Measurements from ENCODE around the gene DPP6. TPM values are rescaled to one million over a fixed set of nuclear protein-coding genes. Genes with fewer than 3 reads are reported as not detected.

The DPP6 gene
- total RNA-seq, 2 experiments from 2014 or later = not detected

DNA sequence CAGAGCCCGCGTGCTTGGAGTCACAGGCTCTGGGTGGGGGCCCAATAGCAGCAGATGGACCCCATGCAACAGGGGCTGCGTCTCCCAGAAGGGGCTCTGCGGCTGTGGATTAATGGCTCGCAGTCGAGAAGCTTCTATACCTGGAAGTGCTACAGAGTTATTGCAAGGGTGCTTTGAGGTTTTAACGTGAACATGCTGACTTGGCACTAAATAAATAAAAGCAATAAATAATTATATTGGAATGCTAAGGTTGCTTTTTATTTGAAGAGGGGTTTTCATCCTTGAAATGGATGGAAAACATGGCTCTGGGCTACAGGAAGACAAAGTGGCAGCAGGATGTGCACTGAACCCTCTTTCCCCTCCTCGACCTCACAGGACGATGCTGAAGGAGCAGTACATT lies 828.3 kb downstream of the DPP6 start:
- CTCF ChIA-PET (ENCODE audit: unreplicated experiment) = no interaction called here
- intact Hi-C loops (cut with micrococcal nuclease; ENCODE audit: unreplicated experiment) = no loop called here
- H3K4me2 ChIP-seq (ENCODE audit: low read length) = no peak overlapping the region

DNA sequence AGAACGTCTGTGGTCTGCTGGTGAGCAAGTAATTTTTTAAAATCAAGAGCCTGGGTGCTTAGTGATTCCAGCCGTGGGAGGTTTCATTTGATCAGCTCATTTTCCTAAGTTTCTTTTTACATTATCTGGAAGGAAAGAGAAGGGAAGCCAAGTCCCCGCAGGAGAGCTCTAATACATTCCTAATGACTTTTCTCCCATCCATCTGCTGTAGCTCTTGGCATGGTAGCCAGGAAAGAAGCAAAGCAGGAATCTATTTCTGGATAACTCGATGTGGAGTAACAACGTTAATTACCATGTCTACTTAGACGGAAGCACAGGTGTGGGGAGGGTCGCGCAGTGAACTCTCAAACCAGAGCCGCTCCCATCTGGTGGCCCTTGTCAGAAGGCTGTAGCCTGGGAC lies 828.8 kb downstream of the DPP6 start:
- BruUV-seq (replicated peaks) = no TSS peak
- no peak overlapping the region for H3K4me3 ChIP-seq (ENCODE audit: low read depth, low read length, poor library complexity, severe bottlenecking)
- no peak for DNase-seq (ENCODE audit: low spot score)
- H3K79me2 ChIP-seq (ENCODE audit: insufficient read depth, low read depth, low read length) = no peaks in the 10 kb centered on the region
- 0 out of 2 replicates have a peak, but pooled peaks cover 6% of the 10 kb centered on the region for H3K9me3 ChIP-seq (ENCODE audit: low read length)
- no peaks in the 10 kb centered on the region for H4K20me1 ChIP-seq (ENCODE audit: insufficient read depth, low read length)
- no peaks in the 10 kb centered on the region for H3K36me3 ChIP-seq (ENCODE audit: insufficient read depth, low read length)
- ChIA-PET CTCF (ENCODE audit: unreplicated experiment) (no interaction called here), POLR2A (no interaction called here)
- intact Hi-C loops (cut with micrococcal nuclease; ENCODE audit: unreplicated experiment) = no loop called here
- TF ChIP-seq EZH2phosphoT487 (IDR thresholded peaks at IDR 0.05; ENCODE audit: borderline replicate concordance, low read depth, low read length) = no peak
- TF ChIP-seq, protein P1, sequence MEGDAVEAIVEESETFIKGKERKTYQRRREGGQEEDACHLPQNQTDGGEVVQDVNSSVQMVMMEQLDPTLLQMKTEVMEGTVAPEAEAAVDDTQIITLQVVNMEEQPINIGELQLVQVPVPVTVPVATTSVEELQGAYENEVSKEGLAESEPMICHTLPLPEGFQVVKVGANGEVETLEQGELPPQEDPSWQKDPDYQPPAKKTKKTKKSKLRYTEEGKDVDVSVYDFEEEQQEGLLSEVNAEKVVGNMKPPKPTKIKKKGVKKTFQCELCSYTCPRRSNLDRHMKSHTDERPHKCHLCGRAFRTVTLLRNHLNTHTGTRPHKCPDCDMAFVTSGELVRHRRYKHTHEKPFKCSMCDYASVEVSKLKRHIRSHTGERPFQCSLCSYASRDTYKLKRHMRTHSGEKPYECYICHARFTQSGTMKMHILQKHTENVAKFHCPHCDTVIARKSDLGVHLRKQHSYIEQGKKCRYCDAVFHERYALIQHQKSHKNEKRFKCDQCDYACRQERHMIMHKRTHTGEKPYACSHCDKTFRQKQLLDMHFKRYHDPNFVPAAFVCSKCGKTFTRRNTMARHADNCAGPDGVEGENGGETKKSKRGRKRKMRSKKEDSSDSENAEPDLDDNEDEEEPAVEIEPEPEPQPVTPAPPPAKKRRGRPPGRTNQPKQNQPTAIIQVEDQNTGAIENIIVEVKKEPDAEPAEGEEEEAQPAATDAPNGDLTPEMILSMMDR (conservative IDR thresholded peaks at IDR 0.05; ENCODE audit: low read length) = no peak
- no peak overlapping the region for H2AFZ ChIP-seq (ENCODE audit: low read length)
- H3K27ac ChIP-seq (ENCODE audit: low read depth, low read length, poor library complexity, severe bottlenecking) = no peak overlapping the region
- no peaks in the 10 kb centered on the region for H3K9me2 ChIP-seq (ENCODE audit: insufficient read depth, low read length)
- no peaks in the 10 kb centered on the region for H3K4me1 ChIP-seq (ENCODE audit: insufficient read depth, low read length, poor library complexity, severe bottlenecking)
- no peak overlapping the region for H3K4me2 ChIP-seq (ENCODE audit: low read length)

More for the DNA sequence above, 828.3 kb downstream of the DPP6 start:
- TF ChIP-seq EZH2phosphoT487 (IDR thresholded peaks at IDR 0.05; ENCODE audit: borderline replicate concordance, low read depth, low read length) = no peak
- H3K27ac ChIP-seq (ENCODE audit: low read depth, low read length, poor library complexity, severe bottlenecking) = no peak overlapping the region
- no peaks in the 10 kb centered on the region for H3K36me3 ChIP-seq (ENCODE audit: insufficient read depth, low read length)
- no peaks in the 10 kb centered on the region for H3K79me2 ChIP-seq (ENCODE audit: insufficient read depth, low read depth, low read length)
- no peak overlapping the region for H3K4me3 ChIP-seq (ENCODE audit: low read depth, low read length, poor library complexity, severe bottlenecking)
- H2AFZ ChIP-seq (ENCODE audit: low read length) = no peak overlapping the region
- DNase-seq (ENCODE audit: low spot score) = no peak
- H3K9me2 ChIP-seq (ENCODE audit: insufficient read depth, low read length) = no peaks in the 10 kb centered on the region
- POLR2A ChIA-PET = no interaction called here
- no peaks in the 10 kb centered on the region for H4K20me1 ChIP-seq (ENCODE audit: insufficient read depth, low read length)
- H3K9me3 ChIP-seq (ENCODE audit: low read length) = 0 out of 2 replicates have a peak, but pooled peaks cover 6% of the 10 kb centered on the region
- no TSS peak for BruUV-seq (replicated peaks)
- H3K4me1 ChIP-seq (ENCODE audit: insufficient read depth, low read length, poor library complexity, severe bottlenecking) = no peaks in the 10 kb centered on the region

DNA sequence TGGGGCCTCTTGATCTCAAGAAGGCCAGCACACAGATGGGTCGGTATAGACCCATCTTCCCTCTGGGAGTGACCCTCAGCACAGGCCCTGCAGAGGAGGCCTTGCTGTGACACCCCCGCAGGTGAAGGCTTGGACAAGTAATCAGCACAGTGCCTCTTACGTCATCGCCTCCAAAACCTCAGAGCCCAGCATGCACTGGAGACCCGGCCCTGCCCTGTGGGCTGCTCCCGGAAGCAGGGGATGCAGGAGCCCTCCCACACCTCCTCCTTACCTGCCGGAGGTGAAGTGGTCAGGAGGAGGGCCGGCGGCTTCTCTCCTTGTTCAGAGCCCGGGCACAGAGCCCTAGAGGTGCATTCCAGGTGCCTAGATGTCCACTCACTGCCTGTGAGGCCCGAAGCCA lies 829.3 kb downstream of the DPP6 start:
- TF ChIP-seq, protein P1 (conservative IDR thresholded peaks at IDR 0.05; ENCODE audit: low read length) = no peak
- no peak for TF ChIP-seq EZH2phosphoT487 (IDR thresholded peaks at IDR 0.05; ENCODE audit: borderline replicate concordance, low read depth, low read length)
- CTCF ChIA-PET (ENCODE audit: unreplicated experiment) = no interaction called here
- H3K9me2 ChIP-seq (ENCODE audit: insufficient read depth, low read length) = no peaks in the 10 kb centered on the region
- POLR2A ChIA-PET = no interaction called here
- BruUV-seq (replicated peaks) = no TSS peak
- H3K4me3 ChIP-seq (ENCODE audit: low read depth, low read length, poor library complexity, severe bottlenecking) = no peak overlapping the region
- H2AFZ ChIP-seq (ENCODE audit: low read length) = no peak overlapping the region
- no peaks in the 10 kb centered on the region for H3K4me1 ChIP-seq (ENCODE audit: insufficient read depth, low read length, poor library complexity, severe bottlenecking)
- H3K9me3 ChIP-seq (ENCODE audit: low read length) = 0 out of 2 replicates have a peak, but pooled peaks cover 6% of the 10 kb centered on the region
- DNase-seq (ENCODE audit: low spot score) = no peak
- H4K20me1 ChIP-seq (ENCODE audit: insufficient read depth, low read length) = no peaks in the 10 kb centered on the region
- no peaks in the 10 kb centered on the region for H3K79me2 ChIP-seq (ENCODE audit: insufficient read depth, low read depth, low read length)
- no peak overlapping the region for H3K4me2 ChIP-seq (ENCODE audit: low read length)
- no peak overlapping the region for H3K27ac ChIP-seq (ENCODE audit: low read depth, low read length, poor library complexity, severe bottlenecking)
- H3K36me3 ChIP-seq (ENCODE audit: insufficient read depth, low read length) = no peaks in the 10 kb centered on the region
- intact Hi-C loops (cut with micrococcal nuclease; ENCODE audit: unreplicated experiment) = no loop called here
